GM18502 (cell line): ENCODE measurements around the gene ANKS3.
"Not testable (repeated sequence)": the region's sequence is repeated elsewhere in the genome, so short reads cannot be mapped to it uniquely, and the experiment has no call there.

Experiments
- ATAC-seq: cut with Tn5 transposase; IDR thresholded peaks from one replicate; pipeline ENCODE4 v1.9.1; 2021; ENCODE audit warnings: mild to moderate bottlenecking; ENCODE audit not compliant: unreplicated experiment, poor library complexity

Gene ANKS3

GRCh38 chr16:4760221-4760910 lies 26.3 kb upstream of the ANKS3 start:
- ATAC-seq = no peak

- ATAC-seq = no peak
Observed at GRCh38 chr16:4755687-4756086, 21.6 kb upstream of the ANKS3 start.

- no peak for ATAC-seq
Observed at GRCh38 chr16:4754865-4755264, 20.8 kb upstream of the ANKS3 start.

- no peak for ATAC-seq
Observed at GRCh38 chr16:4753227-4753626, 19.2 kb upstream of the ANKS3 start.

GRCh38 chr16:4752351-4753100 lies 18.5 kb upstream of the ANKS3 start:
- ATAC-seq = no peak

- no peak for ATAC-seq
Observed at GRCh38 chr16:4750896-4751295, 16.8 kb upstream of the ANKS3 start.

GRCh38 chr16:4749700-4750257 lies 15.7 kb upstream of the ANKS3 start:
- ATAC-seq = no peak

GRCh38 chr16:4748682-4749411 lies 14.8 kb upstream of the ANKS3 start:
- no peak for ATAC-seq

- no peak for ATAC-seq
Observed at GRCh38 chr16:4747906-4748681, 14.0 kb upstream of the ANKS3 start.

- no peak for ATAC-seq
Observed at GRCh38 chr16:4746991-4747574, 13.0 kb upstream of the ANKS3 start.

- ATAC-seq = no peak
Observed at GRCh38 chr16:4746215-4746614, 12.1 kb upstream of the ANKS3 start.

- no peak for ATAC-seq
Observed at GRCh38 chr16:4745274-4745569, 11.2 kb upstream of the ANKS3 start.

- no peak for ATAC-seq
Observed at GRCh38 chr16:4744555-4745273, 10.6 kb upstream of the ANKS3 start.

- ATAC-seq = no peak
Observed at GRCh38 chr16:4743226-4743878, 9.3 kb upstream of the ANKS3 start.

GRCh38 chr16:4738370-4738769 lies 4.3 kb upstream of the ANKS3 start:
- not testable (repeated sequence) for ATAC-seq

GRCh38 chr16:4737545-4737944 lies 3.5 kb upstream of the ANKS3 start:
- no peak for ATAC-seq

- no peak for ATAC-seq
Observed at GRCh38 chr16:4736546-4736945, 2.5 kb upstream of the ANKS3 start.

GRCh38 chr16:4734730-4735535 lies 862 bp upstream of the ANKS3 start:
- ATAC-seq = peak; percentile 67
